GM23248 (cell line): ENCODE data around the gene DGKI. TPM values are rescaled to one million over a fixed set of nuclear protein-coding genes. Genes with fewer than 3 reads are reported as not detected.
A peak's percentile ranks its signal among the peaks of the same experiment; 100 is the strongest.

Experiments
- DNase-seq: peaks from one replicate; pipeline ENCODE4 v3.0.0-alpha.2; 2015
- H2AFZ ChIP-seq: fragments of 200-600 bp; sonication (generic); 2 replicates; pipeline ENCODE4 v1.6.1; 2016; ENCODE audit warnings: antibody characterized with exemption
- H3F3A ChIP-seq: fragments of 200-600 bp; sonication (generic); 2 replicates; pipeline ENCODE4 v1.6.1; 2016; ENCODE audit warnings: mild to moderate bottlenecking, antibody characterized with exemption, mixed run types; ENCODE audit not compliant: insufficient read depth
- H3K27ac ChIP-seq: fragments of 200-600 bp; sonication (generic); 2 replicates; pipeline ENCODE4 v1.5.1; 2016; ENCODE audit warnings: mild to moderate bottlenecking
- H3K27me3 ChIP-seq: fragments of 200-600 bp; sonication (generic); replicated peaks from 2 replicates; pipeline ENCODE4 v1.6.1; 2016; ENCODE audit warnings: mild to moderate bottlenecking; ENCODE audit not compliant: insufficient read depth
- H3K36me3 ChIP-seq: fragments of 200-600 bp; sonication (generic); 2 replicates; pipeline ENCODE4 v1.6.1; 2016; ENCODE audit warnings: low read depth, mild to moderate bottlenecking
- H3K4me1 ChIP-seq: fragments of 200-600 bp; sonication (generic); 2 replicates; pipeline ENCODE4 v1.6.1; 2016; ENCODE audit warnings: mild to moderate bottlenecking; ENCODE audit not compliant: insufficient read depth
- H3K4me2 ChIP-seq: fragments of 200-600 bp; sonication (generic); one replicate; pipeline ENCODE4 v1.6.1; 2016; ENCODE audit warnings: mild to moderate bottlenecking; ENCODE audit not compliant: unreplicated experiment
- H3K4me3 ChIP-seq: fragments of 200-600 bp; sonication (generic); 2 replicates; pipeline ENCODE4 v1.5.1; 2016; ENCODE audit warnings: mild to moderate bottlenecking
- H3K79me2 ChIP-seq: fragments of 200-600 bp; sonication (generic); 2 replicates; pipeline ENCODE4 v1.6.1; 2016; ENCODE audit warnings: mild to moderate bottlenecking; ENCODE audit not compliant: insufficient read depth
- H3K9ac ChIP-seq: fragments of 200-600 bp; sonication (generic); 2 replicates; pipeline ENCODE4 v1.6.1; 2016; ENCODE audit warnings: mild to moderate bottlenecking
- H3K9me2 ChIP-seq: fragments of 200-600 bp; sonication (generic); 2 replicates; pipeline ENCODE4 v1.6.1; 2016; ENCODE audit warnings: mixed run types, mild to moderate bottlenecking, moderate library complexity; ENCODE audit not compliant: insufficient read depth
- H3K9me3 ChIP-seq: fragments of 200-600 bp; sonication (generic); one replicate; pipeline ENCODE4 v1.6.1; 2017; ENCODE audit warnings: low read depth
- H4K20me1 ChIP-seq: fragments of 200-600 bp; sonication (generic); 2 replicates; pipeline ENCODE4 v1.6.0; 2016; ENCODE audit not compliant: insufficient read depth
- EZH2 ChIP-seq: fragments of 200-600 bp; sonication (generic); IDR thresholded peaks from 2 replicates; pipeline ENCODE4 v1.6.1; 2018; ENCODE audit warnings: antibody characterized with exemption, mild to moderate bottlenecking; ENCODE audit not compliant: insufficient read depth, poor library complexity, severe bottlenecking
- EZH2phosphoT487 ChIP-seq: fragments of 200-600 bp; sonication (generic); IDR thresholded peaks from 2 replicates; pipeline ENCODE4 v1.6.1; 2018; ENCODE audit warnings: antibody characterized with exemption, moderate library complexity, mild to moderate bottlenecking, low read depth; ENCODE audit not compliant: insufficient read depth
- WGBS, 2 experiments: methylation state at CpG; one replicate each; pipeline ENCODE4 v1.1.6; 2015 to 2017; ENCODE audit warnings: low lambda C conversion rate in 2 of 2, low coverage in 1 of 2; ENCODE audit errors: missing lambda C conversion rate in 2 of 2; 5-methylcytosine and 5-hydroxymethylcytosine counted together
- in situ Hi-C: fragments of 300-500 bp; cut with MboI; formaldehyde crosslinking; loops from 2 replicates; pipeline ENCODE4 v1.15.0; 2020
- polyA plus RNA-seq: library from polyadenylated mRNA; unstranded; fragments of >200 nt; fragmentation: Nextera tagmentation; extraction: Ambion mirVana; gene quantifications from 2 replicates; pipeline ENCODE4 v1.2.1, GENCODE V29; 2016
- total RNA-seq: library from RNA; depleted of rRNA; stranded (reverse); fragments of >200 nt; shearing (Covaris generic); gene quantifications from 2 replicates; pipeline ENCODE4 v1.2.3, GENCODE V29; 2014

DGKI gene
- total and polyA plus RNA-seq, 2 experiments from 2014 or later, result 5.4 to 25.9 TPM

DNA sequence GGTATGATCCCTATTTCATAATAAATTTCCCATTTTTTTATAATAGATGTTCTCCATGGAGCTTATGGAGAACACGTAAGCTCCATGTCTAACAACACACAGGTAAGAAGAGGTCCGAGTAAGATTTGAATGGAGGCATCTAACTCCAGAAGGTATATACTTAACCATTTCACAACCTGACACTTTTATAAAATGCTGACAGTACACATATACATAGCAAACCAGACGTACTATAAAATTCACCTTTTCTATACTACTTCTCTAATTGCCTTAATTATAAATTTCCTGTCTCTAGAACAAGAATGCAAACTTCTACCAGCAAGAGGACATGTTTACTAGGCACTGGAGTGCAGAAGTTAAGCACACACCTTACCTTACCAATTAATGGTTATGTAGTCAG is 151.3 kb downstream of the DGKI start:
- no peaks in the 10 kb centered on the region for H3K79me2 ChIP-seq
- H3K4me1 ChIP-seq, result peaks cover 24% of the 10 kb centered on the region
- TF ChIP-seq EZH2 (no peak), EZH2phosphoT487 (no peak)
- H3K9me2 ChIP-seq, result no peaks in the 10 kb centered on the region
- H3K36me3 ChIP-seq, result no peaks in the 10 kb centered on the region
- H2AFZ ChIP-seq, result no peak overlapping the region
- H3K9ac ChIP-seq, result no peak overlapping the region
- H3K27ac ChIP-seq, result no peak overlapping the region
- no peaks in the 10 kb centered on the region for H3K27me3 ChIP-seq
- no peaks in the 10 kb centered on the region for H4K20me1 ChIP-seq
- 87 to 93% methylated on average over 3 of the region's 3 CpGs for WGBS, 2 experiments
- no peak for DNase-seq
- H3K4me2 ChIP-seq, result no peak overlapping the region
- in situ Hi-C loops, result no loop called here
- H3K4me3 ChIP-seq, result no peak overlapping the region
- H3K9me3 ChIP-seq, result no peaks in the 10 kb centered on the region
- H3F3A ChIP-seq, result peaks cover 18% of the 10 kb centered on the region

DNA sequence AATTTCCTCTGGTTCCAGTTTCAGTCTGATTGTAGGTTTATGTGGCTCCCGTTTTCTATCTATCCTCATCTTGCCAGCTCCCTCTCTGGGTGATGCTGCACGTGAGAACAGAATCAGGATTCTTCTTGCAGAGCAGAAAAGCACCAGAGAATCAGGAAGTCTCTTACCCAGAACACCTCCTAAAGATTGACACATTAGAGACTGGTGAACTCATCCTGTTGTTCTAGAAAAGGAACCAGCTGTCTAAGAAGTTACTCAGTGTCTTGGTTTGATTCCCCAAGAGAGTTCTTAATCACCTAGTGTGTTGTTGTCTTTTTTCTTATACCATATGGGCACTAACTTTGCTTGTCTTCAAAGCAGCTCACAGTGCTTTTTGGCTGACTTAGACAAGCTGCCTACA is 152.4 kb downstream of the DGKI start:
- Histone ChIP-seq H3K36me3 (no peaks in the 10 kb centered on the region), H3K9me2 (no peaks in the 10 kb centered on the region), H3K4me2 (no peak overlapping the region), H3K27ac (peak overlapping the region; percentile 38), H3K79me2 (no peaks in the 10 kb centered on the region), H3K9me3 (no peaks in the 10 kb centered on the region), H3K4me1 (peaks cover 29% of the 10 kb centered on the region), H3K4me3 (no peak overlapping the region), H3K9ac (no peak overlapping the region), H3F3A (peaks cover 21% of the 10 kb centered on the region), H2AFZ (no peak overlapping the region), H4K20me1 (no peaks in the 10 kb centered on the region), H3K27me3 (no peaks in the 10 kb centered on the region)
- 50 to 58% methylated on average over 2 of the region's 2 CpGs for WGBS, 2 experiments
- peak; percentile 71 for DNase-seq
- in situ Hi-C loops, result no loop called here
- TF ChIP-seq EZH2phosphoT487 (no peak), EZH2 (no peak)

DNA sequence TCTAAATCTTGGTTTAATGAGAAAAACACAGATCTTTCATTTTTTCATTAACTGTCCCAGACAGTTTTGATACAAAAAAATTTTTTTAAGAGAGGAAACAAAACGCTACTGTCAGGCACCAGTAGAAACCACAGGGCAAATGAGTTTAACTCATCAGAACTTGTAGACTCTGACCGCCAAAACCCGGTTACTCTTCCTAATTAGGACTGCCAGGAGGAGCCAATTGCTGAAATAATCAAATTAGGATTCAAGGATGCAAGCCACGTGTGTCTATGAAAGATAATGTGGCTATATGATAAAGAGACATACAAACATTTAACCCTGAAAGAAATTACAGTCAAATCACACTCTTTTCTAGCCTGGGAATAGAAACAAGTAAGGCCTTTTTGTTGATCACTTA is 154.4 kb downstream of the DGKI start:
- Histone ChIP-seq H3K36me3 (no peaks in the 10 kb centered on the region), H3F3A (peaks cover 41% of the 10 kb centered on the region), H3K79me2 (0 out of 2 replicates have a peak, but pooled peaks cover 4% of the 10 kb centered on the region), H4K20me1 (no peaks in the 10 kb centered on the region), H3K4me2 (no peak overlapping the region), H3K9me2 (no peaks in the 10 kb centered on the region), H3K27ac (no peak overlapping the region), H3K9me3 (no peaks in the 10 kb centered on the region), H3K9ac (no peak overlapping the region), H3K4me3 (no peak overlapping the region), H3K4me1 (peaks cover 49% of the 10 kb centered on the region), H3K27me3 (no peaks in the 10 kb centered on the region), H2AFZ (peak overlapping the region; percentile 12; the same call in 1 of the 2 replicates)
- no peak for DNase-seq
- TF ChIP-seq EZH2phosphoT487 (no peak), EZH2 (no peak)
- in situ Hi-C loops, result no loop called here
- WGBS, 2 experiments, result 50 to 55% methylated on average over 4 of the region's 4 CpGs

DNA sequence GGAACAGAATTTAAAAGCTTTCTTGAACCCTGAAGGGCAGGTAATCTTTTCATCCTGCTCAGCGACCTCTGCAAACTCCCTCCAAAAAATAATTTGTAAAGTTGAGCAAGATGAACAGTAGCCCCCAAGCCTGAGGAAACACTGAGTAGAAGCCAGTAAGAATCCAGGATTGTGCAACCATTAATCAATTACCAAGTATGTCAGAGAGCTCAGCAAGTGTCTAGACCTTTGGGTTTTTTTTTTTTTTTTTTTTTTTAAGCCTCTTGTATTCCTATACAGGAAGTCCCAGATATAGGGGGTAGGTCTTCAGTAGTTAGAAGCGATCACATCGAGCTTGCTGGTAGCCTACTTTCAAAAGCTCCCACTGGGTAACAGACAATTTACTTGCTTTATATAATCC is 155.2 kb downstream of the DGKI start:
- H3K79me2 ChIP-seq, result 0 out of 2 replicates have a peak, but pooled peaks cover 4% of the 10 kb centered on the region
- TF ChIP-seq EZH2 (no peak), EZH2phosphoT487 (no peak)
- H3K4me3 ChIP-seq, result no peak overlapping the region
- H3F3A ChIP-seq, result peaks cover 49% of the 10 kb centered on the region
- no peaks in the 10 kb centered on the region for H4K20me1 ChIP-seq
- 81 to 89% methylated on average over 3 of the region's 3 CpGs for WGBS, 2 experiments
- H2AFZ ChIP-seq, result no peak overlapping the region
- no peak for DNase-seq
- no peaks in the 10 kb centered on the region for H3K27me3 ChIP-seq
- no peaks in the 10 kb centered on the region for H3K36me3 ChIP-seq
- H3K9ac ChIP-seq, result no peak overlapping the region
- no peak overlapping the region for H3K4me2 ChIP-seq
- peaks cover 53% of the 10 kb centered on the region for H3K4me1 ChIP-seq
- in situ Hi-C loops, result no loop called here
- no peak overlapping the region for H3K27ac ChIP-seq
- H3K9me2 ChIP-seq, result no peaks in the 10 kb centered on the region
- no peaks in the 10 kb centered on the region for H3K9me3 ChIP-seq

DNA sequence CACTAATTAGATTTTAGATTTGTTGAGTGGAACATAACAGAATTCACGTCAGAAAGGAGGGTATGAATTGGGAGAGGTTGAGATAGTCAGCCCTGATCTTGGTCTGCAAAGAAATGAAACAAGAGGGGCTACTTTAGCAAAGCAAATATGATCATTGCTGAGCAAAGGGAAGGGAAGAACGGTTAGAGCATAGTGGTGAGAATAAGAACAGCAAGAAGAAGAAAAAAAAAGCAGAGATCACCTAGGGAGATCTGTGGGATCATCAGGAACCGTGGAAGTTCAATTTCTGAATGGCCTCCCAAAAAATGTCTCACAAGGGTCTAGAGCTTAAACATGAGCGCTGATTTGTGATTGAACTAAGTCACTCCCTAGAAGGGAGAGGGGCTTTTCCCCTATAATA is 156.1 kb downstream of the DGKI start:
- Histone ChIP-seq H4K20me1 (no peaks in the 10 kb centered on the region), H3K4me2 (no peak overlapping the region), H3K9ac (no peak overlapping the region), H3K4me3 (no peak overlapping the region), H3K27me3 (no peaks in the 10 kb centered on the region), H3K9me3 (no peaks in the 10 kb centered on the region), H3K27ac (no peak overlapping the region), H3K36me3 (no peaks in the 10 kb centered on the region), H2AFZ (no peak overlapping the region), H3F3A (peaks cover 59% of the 10 kb centered on the region), H3K79me2 (0 out of 2 replicates have a peak, but pooled peaks cover 4% of the 10 kb centered on the region), H3K9me2 (no peaks in the 10 kb centered on the region), H3K4me1 (peaks cover 60% of the 10 kb centered on the region)
- WGBS, 2 experiments, result 86 to 90% methylated on average over 4 of the region's 4 CpGs
- in situ Hi-C loops, result no loop called here
- DNase-seq, result no peak
- TF ChIP-seq EZH2phosphoT487, result no peak
- no peak for TF ChIP-seq EZH2
